Stimulated activated naive CD4-positive, alpha-beta T cell (primary cell): ENCODE data around the gene NOTO.
"Not testable (repeated sequence)": the region's sequence is repeated elsewhere in the genome, so short reads cannot be mapped to it uniquely, and the experiment has no call there.

ENCODE experiments used
- DNase-seq, 6 experiments: peaks; one replicate each; lab custom pipeline; 2025; lab: John Stamatoyannopoulos, UW

The NOTO gene

GRCh38 chr2:73202156-73203054 is at the start of gene NOTO:
Gene NOTO (plus strand): TSS chr2:73202574. CDS start chr2:73202667, 93 bp downstream.
- DNase-seq, result no peak

GRCh38 chr2:73156539-73157124 is 45.7 kb upstream of the NOTO start:
- peak in 2 of 6 experiments; percentile 1 to 8 for DNase-seq

GRCh38 chr2:73162856-73163391 is 39.5 kb upstream of the NOTO start:
- DNase-seq, result no peak

GRCh38 chr2:73163483-73164367 is 38.6 kb upstream of the NOTO start:
- peak; percentile 13 to 57 (median 50) for DNase-seq

GRCh38 chr2:73165978-73166377 is 36.4 kb upstream of the NOTO start:
- DNase-seq, result not testable (repeated sequence)

- not testable (repeated sequence) for DNase-seq
Observed at GRCh38 chr2:73166813-73167212, 35.6 kb upstream of the NOTO start.

- not testable (repeated sequence) for DNase-seq
Observed at GRCh38 chr2:73168348-73168747, 34.0 kb upstream of the NOTO start.

- not testable (repeated sequence) for DNase-seq
Observed at GRCh38 chr2:73170341-73170740, 32.0 kb upstream of the NOTO start.

- DNase-seq, result no peak
Observed at GRCh38 chr2:73172963-73173362, 29.4 kb upstream of the NOTO start.

- DNase-seq, result no peak
Observed at GRCh38 chr2:73173781-73174180, 28.6 kb upstream of the NOTO start.

GRCh38 chr2:73174244-73174643 is 28.1 kb upstream of the NOTO start:
- no peak for DNase-seq

GRCh38 chr2:73174941-73175662 is 27.3 kb upstream of the NOTO start:
- DNase-seq, result no peak

- peak; percentile 27 to 71 (median 52) for DNase-seq
Observed at GRCh38 chr2:73175663-73176204, 26.6 kb upstream of the NOTO start.

GRCh38 chr2:73176205-73176880 is 26.0 kb upstream of the NOTO start:
- peak in 1 of 6 experiments; percentile 41 for DNase-seq

GRCh38 chr2:73176881-73177644 is 25.3 kb upstream of the NOTO start:
- peak; percentile 63 to 91 (median 81) for DNase-seq

- no peak for DNase-seq
Observed at GRCh38 chr2:73177645-73178255, 24.6 kb upstream of the NOTO start.

GRCh38 chr2:73185965-73186364 is 16.4 kb upstream of the NOTO start:
- DNase-seq, result no peak

- no peak for DNase-seq
Observed at GRCh38 chr2:73187549-73187948, 14.8 kb upstream of the NOTO start.

- no peak for DNase-seq
Observed at GRCh38 chr2:73197579-73197978, 4.8 kb upstream of the NOTO start.
